GM11168 (cell line): ENCODE results near the gene HOXB8.

ENCODE experiments used
- in situ Hi-C: fragments of 300-500 bp; cut with MboI; formaldehyde crosslinking; loops from one replicate; pipeline ENCODE4 v1.12.0; 2022; ENCODE audit warnings: low sequenced_read_pairs; ENCODE audit not compliant: unreplicated experiment

HOXB8 gene

DNA sequence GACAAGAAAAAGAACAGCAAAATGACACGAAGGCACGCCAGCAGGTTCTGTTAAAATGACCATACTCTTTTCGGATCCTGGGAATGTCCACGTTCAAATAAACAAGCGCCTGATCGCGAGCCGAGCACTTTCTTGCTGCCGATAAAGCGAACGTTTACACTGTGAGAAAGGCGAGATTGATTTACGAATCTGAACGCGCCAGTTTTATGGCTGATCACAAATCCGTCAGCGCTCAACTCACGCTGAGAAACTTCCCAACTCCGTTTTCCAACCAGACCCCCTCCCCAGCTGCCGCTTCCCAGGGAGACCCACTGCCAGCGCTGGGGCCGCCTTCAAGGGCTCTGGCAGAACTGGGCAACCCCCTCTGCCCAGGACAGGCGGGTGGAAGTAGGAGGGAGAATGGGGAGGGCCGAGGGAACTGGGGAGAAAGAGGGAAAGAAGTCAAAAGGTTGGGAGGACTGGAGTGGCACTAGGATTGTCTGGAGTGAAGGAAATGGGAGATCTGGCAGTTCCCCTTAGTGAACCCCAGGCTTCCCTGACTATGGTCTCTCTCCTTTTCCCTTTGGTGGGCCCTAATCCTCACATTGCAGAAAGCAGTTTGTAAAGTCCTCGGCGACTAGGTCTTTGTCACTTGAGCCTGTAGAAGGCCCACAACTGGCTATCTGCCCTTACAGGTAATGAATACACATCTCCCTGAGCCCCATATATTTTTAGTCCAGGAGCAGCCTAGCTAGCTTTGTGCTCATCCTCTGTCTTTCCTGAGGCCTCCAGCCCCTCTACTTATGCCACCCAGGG is 43.9 kb downstream of the HOXB8 start:
- in situ Hi-C loops: no loop called here

DNA sequence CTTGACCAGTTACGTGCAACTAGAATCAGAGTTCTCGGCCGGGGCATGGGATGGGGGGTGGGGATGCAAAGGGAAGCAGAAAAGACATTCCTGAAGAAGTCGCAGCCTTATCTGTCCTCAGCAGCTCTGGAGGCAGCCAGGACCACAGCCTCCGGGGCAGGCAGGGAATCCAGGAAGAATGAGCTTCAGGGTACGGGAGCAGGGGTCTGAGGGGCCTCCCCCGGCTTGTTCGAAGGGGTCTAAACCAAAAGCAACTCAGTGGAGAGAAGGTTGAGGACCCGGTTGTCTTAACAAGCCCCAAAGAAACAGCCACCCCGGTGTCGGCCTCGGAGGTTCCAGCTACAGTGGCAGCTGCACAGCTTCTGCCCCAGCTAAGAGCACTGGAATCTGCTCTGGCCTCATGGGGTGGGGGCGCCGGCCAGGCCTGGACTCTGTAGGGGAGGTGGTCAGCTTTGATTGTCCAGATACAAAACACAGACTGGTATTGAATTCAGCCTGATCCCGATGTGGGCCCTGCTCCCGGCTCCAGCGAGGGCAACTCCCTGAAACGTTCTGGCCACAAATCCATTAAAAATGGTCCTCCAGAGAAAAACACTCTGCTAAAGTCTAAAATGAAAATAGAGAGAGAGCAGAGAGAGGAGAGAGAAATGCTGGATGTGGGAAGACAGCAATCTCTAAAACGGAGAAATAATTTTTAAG is 44.6 kb downstream of the HOXB8 start:
- in situ Hi-C loops: no loop called here

DNA sequence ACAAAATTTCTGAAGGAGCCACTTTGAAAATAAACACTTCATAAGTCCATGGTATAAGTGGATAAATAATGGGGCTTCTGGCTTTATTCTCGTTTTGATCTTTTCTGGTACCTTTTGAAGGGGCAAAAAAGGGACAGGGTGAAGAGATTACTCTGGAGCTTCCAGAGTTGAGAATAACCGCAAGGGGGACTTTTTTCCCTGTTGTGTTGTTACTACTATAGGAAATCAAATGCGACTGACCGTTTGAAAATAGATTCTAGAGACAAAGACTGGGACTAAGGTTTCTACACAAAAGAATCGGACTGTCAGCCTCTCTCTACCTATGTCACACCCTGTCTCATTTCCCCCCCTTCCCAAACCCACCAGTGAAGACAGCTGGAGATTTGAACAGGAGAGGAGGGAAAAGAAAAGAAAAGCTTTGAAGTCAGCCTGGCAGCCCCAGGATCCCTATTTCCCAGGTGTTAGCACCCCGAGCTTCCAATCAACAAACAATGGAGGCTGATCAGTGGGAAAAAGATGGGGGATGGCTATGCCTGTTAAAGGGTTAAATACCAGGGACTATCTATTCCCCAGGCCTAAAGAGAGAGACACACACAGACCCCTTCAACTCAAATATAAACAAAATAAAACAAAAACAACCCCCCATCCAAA is 45.3 kb downstream of the HOXB8 start:
- in situ Hi-C loops: no loop called here

DNA sequence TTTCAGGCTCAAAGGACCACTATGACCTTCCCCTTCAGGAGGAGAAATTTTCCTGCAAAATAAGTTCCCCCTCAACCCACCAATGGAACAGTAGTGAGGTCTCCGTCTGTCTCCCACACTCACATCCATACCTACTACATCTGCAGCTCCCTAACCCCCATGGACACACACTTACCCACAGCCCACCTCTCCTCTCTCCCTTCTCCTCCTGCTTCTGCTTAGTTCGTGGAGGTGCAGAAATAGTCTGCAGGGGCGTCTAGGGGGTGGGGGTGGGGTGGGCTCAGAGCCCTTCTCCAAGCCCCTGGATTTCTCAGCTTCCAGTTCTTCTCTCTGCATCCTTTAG is 45.9 kb downstream of the HOXB8 start:
- in situ Hi-C loops: no loop called here

DNA sequence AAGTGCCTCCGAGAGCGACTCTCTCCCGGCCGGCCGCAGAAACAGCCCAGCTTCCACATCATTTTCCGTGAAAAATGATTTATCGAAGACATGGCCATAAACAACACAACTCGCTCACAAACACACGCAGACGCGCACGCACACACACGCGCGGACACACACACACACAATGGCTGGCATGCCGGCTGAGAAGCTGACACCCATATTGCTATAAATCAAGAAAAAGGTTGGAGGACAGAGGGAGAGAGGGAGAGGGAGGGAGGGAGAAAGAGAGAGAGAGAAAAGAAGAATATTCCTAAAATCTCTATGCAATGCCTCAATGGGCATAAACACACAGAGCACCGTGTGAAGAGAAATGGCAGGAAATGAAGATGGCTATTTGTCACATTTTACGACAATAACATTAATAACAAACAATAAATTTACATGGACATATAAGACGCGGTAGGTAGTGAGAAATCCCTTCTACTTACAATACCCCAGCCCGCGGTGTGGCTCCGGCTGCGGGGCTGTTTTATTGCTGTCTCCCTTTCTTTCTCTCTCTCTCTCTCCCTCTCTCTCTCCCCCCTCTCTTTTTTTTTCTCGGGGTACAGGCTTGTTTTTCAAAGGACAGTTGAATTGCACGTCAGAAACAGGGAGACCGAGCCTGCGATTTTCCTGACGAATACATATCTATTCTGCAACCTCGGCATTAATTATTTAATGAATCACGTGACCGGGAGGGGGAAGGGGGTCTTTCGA is 46.4 kb downstream of the HOXB8 start:
- in situ Hi-C loops: no loop called here

DNA sequence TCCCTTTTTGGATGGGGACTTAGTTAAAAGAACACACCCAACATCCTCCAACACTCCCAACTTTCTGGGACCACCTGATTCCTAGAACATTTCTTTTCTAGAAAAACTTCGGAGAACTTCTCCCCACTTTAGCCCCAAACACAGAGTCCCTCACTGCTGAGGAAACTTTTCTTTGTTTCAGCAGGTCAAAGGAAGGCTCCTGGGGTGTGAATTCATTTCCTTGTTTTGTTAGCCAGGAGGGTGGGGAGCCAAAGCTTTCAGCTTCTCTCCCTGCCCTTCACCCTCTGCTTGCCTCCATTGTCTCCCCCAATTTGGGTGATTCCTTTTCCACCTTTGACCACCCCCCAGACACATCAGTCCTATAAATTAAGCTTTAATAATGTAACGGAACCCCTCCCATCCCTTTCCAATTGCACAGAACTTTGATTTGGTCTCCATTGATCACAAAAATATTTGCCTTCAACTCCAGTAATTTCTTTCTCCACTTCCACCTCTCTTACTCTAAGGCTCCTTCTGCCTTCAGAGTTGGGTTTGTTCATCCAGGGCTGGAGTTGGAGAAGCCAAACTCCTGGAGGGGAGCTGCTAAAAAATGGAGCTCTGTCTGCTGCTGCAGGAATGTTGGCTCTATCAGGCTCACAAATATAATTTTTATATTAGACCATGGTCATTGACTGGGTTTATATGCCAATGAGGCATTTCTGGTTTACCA is 47.3 kb downstream of the HOXB8 start:
- in situ Hi-C loops: no loop called here

DNA sequence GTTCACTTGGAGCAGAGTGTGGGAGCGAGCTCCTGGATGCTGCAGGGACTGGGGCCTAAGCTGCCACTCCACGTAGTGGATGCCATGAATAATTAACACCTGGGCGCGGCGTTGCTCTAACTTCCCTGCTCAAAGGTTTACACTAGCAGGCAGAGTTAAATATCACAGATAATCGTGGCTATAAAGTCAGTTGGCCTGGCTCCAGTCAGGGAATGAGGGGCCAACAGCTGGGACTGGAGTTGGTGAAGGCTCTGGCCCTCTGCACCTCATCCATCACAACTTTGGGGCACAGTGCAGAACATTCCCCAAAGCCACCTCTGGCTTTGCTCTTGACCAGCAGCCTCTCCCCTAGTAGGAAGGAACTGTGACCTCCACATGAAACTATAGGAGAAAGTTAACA is 47.9 kb downstream of the HOXB8 start:
- in situ Hi-C loops: no loop called here

DNA sequence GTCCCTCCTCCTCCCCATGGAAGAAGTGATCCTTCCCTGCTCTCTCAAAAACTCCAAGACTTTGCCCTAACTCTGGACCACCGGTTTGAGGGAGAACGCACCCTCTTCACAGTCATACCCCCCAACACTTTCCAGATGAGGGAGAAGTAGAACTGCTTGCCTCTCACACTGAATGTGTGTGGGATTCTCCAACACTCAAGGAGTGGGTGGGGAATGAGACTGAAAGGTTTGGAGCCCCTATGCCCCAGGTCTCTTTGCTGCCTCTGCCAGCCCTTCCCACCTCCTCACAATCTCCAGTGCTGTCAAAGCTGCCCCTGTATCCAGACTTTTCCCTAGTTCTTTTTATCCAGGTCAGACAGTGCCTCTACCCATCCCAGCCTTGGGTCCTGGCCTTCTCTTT is 48.4 kb downstream of the HOXB8 start:
- in situ Hi-C loops: no loop called here

DNA sequence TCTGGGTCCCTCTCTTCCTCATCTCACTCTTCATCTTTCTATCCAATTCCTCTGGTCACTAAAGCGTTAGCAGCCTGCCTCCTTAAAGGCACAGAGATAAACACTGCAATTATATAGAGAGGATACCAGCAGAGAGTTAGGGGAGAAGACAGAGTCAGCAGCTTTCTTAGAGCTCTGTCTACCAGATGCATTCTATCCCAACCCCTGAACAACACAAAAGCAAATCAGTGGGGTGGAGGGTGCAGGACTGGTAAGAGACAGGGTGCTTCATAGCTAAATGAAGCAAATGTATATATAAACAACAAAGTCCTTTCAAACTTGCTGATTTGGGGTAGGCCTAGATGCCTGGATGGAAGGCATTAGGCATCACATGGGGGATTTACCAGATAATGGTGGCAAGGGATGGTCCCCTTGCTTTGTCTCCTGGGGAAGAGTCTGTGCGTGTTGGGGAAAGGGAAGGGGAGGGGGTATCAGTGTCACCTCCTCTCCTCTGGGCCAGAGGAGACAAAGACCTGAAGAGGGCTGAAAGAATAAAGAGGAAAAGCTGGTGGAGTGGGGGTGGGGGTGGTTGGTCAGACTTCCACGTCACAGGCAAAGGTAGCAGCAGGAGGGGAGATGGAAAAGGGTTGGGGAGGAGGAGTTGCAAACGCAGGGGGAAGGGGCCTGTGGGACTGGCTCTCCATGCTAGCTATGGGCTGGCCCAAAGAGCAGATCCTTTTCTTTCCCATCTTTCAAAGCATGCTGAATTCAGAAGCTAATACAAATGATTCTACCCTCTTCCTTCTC is 49.0 kb downstream of the HOXB8 start:
- in situ Hi-C loops: no loop called here

DNA sequence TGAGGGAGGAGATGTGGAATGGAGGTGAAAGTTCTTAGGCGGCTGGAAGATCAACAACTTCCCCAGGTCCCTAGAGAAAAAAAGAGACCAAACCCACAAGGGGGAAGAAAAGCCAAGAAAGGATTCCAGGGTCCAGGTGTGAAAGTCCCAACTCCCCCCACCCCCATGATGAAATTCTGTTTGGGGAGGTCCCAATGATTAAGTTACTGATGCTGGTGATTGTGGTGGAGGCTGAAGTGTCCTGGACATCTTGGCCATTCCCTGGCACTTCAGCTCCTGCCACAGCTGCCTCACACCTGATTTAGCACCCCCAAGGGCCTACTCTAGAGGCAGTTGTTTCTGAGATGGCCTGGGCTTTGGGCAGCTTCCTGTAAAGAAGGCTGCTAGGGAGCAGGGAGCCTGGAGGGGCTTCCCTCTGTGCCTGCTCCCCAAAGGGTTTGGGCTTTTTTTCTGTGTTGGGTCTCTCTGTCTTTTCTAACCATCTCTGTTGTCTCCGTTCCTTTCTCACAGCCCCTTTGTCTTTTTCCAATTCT is 50.0 kb downstream of the HOXB8 start:
- in situ Hi-C loops: no loop called here

DNA sequence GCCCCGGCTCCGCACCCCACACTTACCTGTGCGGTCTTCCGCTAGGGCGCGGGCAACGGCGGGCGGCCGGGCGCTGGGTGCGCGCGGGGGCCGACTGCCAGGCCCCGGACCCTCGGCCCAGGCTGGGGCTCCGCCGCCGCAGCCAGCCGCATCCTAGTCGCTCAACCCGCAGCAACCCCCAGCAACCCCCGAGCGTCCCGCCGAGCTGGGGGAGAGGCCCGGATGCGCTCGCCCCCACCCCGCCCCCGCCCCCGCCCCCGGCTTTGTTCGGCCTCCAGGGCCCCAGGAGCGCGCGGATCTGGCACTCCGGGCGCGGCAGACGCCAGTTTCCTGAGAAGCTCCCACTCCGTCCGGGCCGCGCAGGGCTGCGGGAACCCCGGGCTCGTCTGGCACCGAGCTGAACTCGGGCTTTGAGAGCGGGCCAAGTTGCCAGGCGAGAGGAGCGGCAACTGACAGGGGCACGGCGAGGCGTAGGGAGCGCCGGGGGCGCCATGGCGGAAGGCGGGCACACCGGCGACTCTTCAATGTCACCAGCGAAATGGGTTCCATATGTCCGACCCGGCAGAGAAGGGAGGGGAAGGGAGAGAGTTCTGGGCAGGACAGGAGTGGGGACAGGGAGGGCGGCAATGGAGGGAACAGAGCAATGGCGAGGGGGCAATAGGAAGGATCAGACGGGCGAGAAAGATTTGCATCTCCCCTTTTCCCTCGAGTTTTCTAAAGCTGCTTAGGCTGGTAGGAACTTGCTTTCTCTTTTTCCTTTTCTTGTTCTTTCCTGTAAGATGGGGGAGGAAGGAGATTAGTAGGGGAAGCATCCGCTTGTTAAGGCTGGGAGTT is 50.7 kb downstream of the HOXB8 start:
- in situ Hi-C loops: no loop called here

DNA sequence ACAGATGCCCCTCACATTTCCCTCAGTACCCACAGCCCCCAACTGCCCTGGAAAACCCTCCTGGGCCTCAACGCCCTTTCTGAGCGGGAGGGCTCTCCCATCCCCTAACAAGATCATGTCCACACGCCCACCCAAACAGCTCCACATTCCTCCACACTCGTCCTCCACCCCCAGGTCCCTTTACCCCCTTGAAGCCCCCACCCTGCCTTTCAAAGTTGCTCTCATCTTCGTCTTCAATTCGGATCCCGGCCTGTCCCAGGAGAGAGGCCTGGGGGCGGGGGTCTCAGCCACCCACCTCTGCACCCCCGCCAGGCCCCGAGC is 51.3 kb downstream of the HOXB8 start:
- in situ Hi-C loops: no loop called here

DNA sequence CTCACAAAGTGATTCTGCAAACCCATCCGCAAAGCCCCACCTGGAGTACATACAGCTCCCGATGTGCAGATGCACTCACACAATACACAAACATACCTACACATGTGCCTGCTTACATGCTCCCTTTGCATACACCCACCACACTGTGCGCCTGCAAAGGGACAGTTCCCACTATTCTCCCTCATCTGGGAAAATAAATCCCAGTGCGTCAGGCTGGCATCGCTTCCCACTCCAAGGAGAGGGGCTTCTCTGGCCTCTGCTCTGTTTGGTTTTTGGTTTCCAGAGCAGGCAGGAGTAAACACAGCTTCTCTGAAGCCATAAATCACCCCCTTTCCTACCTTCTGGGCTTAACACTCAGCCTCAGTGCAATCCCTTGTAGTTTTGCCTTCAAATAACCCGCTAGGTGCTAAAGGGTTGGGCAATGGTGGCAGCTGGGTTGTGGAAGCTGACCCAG is 51.7 kb downstream of the HOXB8 start:
- in situ Hi-C loops: no loop called here

DNA sequence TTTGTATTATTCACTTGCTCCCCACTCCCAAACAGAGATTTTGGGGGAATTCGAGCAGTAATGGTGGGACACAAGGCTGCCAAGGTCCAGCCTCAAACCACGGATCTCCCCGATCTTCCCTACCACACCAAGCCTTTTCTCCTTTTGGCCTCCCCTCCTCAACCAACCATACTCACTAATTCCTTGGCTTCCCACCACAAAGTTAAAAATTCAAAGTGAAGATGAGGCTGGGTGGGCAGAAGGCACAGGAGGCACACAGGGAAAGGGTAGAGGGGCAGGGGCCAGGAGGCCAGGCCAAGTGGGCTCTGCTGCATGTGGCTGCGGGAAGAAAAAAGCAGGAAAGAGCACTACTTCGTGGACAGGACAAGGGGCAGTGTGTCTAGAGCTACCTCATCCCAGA is 52.2 kb downstream of the HOXB8 start:
- in situ Hi-C loops: no loop called here
